ENCODE data around the gene RCBTB1. TPM values are rescaled to one million over a fixed set of nuclear protein-coding genes. Genes with fewer than 3 reads are reported as not detected.

RCBTB1 gene
- total and polyA plus RNA-seq, 10 of the 15 experiments (the other 5 are each of a cell fraction or from before 2014, with no cell fraction given) = 5.1 to 13.5 (median 11.2) TPM

- H3K4me3 ChIP-seq = no peak overlapping the region
- no peak overlapping the region for H3K27ac ChIP-seq (ENCODE audit: control insufficient read depth, insufficient read depth)
- no peaks in the 10 kb centered on the region for H3K27me3 ChIP-seq (replicated peaks in 1 of 2; ENCODE audit: control insufficient read depth in 2 of 2, insufficient read depth in 2 of 2, low read length in 1 of 2)
- 95% methylated on average over 2 of the region's 2 CpGs for WGBS (ENCODE audit: insufficient coverage, insufficient replicate concordance, low lambda C conversion rate, missing lambda C conversion rate)
- no peak overlapping the region for H3K9ac ChIP-seq (ENCODE audit: control insufficient read depth, insufficient read depth, low read length)
- no peaks in the 10 kb centered on the region for H3K79me2 ChIP-seq (ENCODE audit: control insufficient read depth, insufficient read depth, low read length)
- no peak for DNase-seq (ENCODE audit: low read depth, low spot score)
- ChIA-PET CTCF (interaction anchor here (1.9 kb wide), 1 partner anchor 13 kb away, joined by 6 read pairs; no protein-coding TSS in a partner anchor), POLR2A (no interaction called here), SMC1A (ENCODE audit: uncharacterized antibody, unreplicated experiment) (no interaction called here), RAD21 (ENCODE audit: unreplicated experiment) (no interaction called here)
- intact Hi-C loops (cut with micrococcal nuclease; ENCODE audit: unreplicated experiment) (no loop called here), in situ Hi-C loops (cut with MboI) (no loop called here)
- no TSS peak for BruUV-seq (replicated peaks)
- no peaks in the 10 kb centered on the region for H3K9me3 ChIP-seq (replicated peaks; ENCODE audit: control insufficient read depth, insufficient read depth, low read length)
- peaks cover 0 to 8% of the 10 kb centered on the region in 2 experiments for H3K36me3 ChIP-seq (ENCODE audit: control insufficient read depth in 2 of 2, insufficient read depth in 2 of 2, low read length in 1 of 2)
- H2AFZ ChIP-seq (ENCODE audit: control insufficient read depth, low read depth, low read length) = no peak overlapping the region
- H4K20me1 ChIP-seq (ENCODE audit: control insufficient read depth, insufficient read depth) = no peaks in the 10 kb centered on the region
- no peak for TF ChIP-seq PRDM15 (CRISPR knock-in tag; IDR thresholded peaks at IDR 0.05)
- no peak for TF ChIP-seq YY1 (IDR thresholded peaks at IDR 0.05; ENCODE audit: low read depth, low read length)
- no peak for TF ChIP-seq E2F8 (IDR thresholded peaks at IDR 0.05; ENCODE audit: low read depth, partially characterized antibody)
- TF ChIP-seq, protein P1, sequence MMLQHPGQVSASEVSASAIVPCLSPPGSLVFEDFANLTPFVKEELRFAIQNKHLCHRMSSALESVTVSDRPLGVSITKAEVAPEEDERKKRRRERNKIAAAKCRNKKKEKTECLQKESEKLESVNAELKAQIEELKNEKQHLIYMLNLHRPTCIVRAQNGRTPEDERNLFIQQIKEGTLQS (IDR thresholded peaks at IDR 0.05; ENCODE audit: borderline replicate concordance, extremely low read depth, low read depth, low read length) = no peak
- no peak for TF ChIP-seq IRF5 (IDR thresholded peaks at IDR 0.05; ENCODE audit: borderline replicate concordance)
- no peak for TF ChIP-seq POLR2A (IDR thresholded peaks at IDR 0.05; ENCODE audit: low read depth, low read length)
- TF ChIP-seq BACH1 (IDR thresholded peaks at IDR 0.05; ENCODE audit: borderline replicate concordance) = no peak
- no peak for TF ChIP-seq SRF (IDR thresholded peaks at IDR 0.05; ENCODE audit: low read depth in 2 of 2, low read length in 2 of 2)
- TF ChIP-seq ZSCAN29 (IDR thresholded peaks at IDR 0.05) = no peak
- TF ChIP-seq ZNF274 (IDR thresholded peaks at IDR 0.05; ENCODE audit: insufficient read depth, insufficient read length) = no peak
- TF ChIP-seq RCOR1 (conservative IDR thresholded peaks at IDR 0.05; ENCODE audit: low read depth, low read length) = no peak
- no peak for TF ChIP-seq MXI1 (IDR thresholded peaks at IDR 0.05; ENCODE audit: low read depth, low read length)
- no peak for TF ChIP-seq CREM (IDR thresholded peaks at IDR 0.05; ENCODE audit: low read depth)
- no peak for TF ChIP-seq SMAD5 (IDR thresholded peaks at IDR 0.05; ENCODE audit: low read depth)
- no peak for ATAC-seq
- FAIRE-seq = no peak
- H3K4me1 ChIP-seq (ENCODE audit: control insufficient read depth, insufficient read depth, low read length) = no peaks in the 10 kb centered on the region
- no peak overlapping the region for H3K4me2 ChIP-seq (ENCODE audit: control insufficient read depth, insufficient read depth)
Measured at GRCh38 chr13:49553888-49554287, 31.5 kb downstream of the RCBTB1 start.

All from GM12878 (cell line).